Measurements from ENCODE around the gene CHPT1. TPM values are rescaled to one million over a fixed set of nuclear protein-coding genes. Genes with fewer than 3 reads are reported as not detected.
A peak's percentile ranks its signal among the peaks of the same experiment; 100 is the strongest.
"Not testable (repeated sequence)": the region's sequence is repeated elsewhere in the genome, so short reads cannot be mapped to it uniquely, and the experiment has no call there.

The CHPT1 gene
- total RNA-seq (2014; rRNA removed; shearing (Covaris generic)): 57.1 and 58.9 TPM in 2 replicates

DNA sequence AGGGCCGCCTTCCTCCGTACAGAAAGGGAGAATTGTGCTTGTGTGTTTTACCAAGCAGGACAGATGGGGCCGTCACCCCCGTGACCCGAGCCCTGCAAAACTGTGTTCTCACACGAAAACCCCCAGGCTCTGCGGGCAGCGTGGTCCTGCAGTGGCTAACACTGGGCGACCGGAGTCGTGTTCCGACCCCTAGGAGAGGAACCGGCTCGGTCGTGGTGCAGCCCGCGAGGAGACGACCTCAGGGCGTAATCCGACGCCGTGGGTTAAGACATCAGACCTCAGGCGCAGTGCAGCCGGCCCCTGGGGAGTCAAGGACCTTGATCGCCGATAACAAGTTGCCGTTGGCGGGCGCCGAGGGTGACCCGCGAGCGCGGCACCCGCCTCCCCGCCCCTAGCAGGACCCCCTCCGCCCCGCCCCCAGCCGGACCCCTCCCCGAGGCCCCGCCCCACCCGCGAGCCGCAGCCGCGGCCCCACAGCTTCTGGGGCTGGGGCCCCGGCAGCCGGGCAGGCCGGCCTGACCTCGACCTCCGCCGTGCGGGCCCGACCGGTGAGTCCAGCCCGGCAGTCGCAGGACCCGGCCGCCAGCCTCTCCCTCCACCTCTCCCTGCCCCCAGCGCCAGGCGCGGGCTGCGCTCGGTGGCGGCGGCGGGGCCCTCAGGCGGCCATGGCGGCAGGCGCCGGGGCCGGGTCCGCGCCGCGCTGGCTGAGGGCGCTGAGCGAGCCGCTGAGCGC lies at the start of gene CHPT1:
Gene CHPT1 (plus strand): TSS at position 444 of the 733 bp plus-strand sequence. CDS start 222 bp downstream, at position 666.
- DNase-seq (ENCODE audit: low spot score): no peak

DNA sequence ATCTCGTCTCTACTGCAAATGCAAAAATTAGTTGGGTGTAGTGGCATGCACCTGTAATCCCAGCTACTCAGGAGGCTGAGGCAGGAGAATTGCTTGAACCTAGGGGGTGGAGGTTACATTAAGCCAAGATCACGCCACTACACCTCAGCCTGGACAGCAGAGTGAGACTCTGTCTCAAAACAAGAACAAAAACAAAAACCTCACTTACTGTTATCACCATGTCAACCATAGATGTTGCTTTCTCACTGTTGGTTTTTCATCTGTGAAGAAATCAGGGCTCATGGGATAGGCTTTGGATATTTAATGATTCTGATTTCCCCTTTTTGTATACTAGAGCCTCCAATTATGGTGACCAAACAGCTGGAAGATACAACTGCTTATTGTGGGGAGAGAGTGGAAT lies 49.7 kb upstream of the CHPT1 start:
- DNase-seq (ENCODE audit: low spot score): no peak

DNA sequence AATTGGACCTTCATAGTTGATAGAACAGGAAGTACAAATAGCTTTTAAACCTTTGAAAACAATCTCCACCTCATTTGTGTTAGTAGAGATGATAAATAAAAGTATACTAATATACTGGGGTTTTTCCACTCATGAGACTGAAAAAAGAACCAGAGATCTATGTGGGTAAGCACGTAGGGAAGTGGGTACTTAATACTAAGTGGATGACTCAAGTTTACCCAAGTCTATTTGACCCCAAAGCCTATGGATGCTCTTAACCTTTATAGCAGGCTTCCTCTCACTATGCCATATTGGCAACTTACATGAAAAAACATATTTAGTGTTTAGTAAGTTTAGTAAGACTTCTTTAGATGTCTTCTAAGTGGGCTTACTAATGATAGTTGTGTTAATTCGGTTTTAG lies 49.2 kb upstream of the CHPT1 start:
- DNase-seq (ENCODE audit: low spot score): no peak

DNA sequence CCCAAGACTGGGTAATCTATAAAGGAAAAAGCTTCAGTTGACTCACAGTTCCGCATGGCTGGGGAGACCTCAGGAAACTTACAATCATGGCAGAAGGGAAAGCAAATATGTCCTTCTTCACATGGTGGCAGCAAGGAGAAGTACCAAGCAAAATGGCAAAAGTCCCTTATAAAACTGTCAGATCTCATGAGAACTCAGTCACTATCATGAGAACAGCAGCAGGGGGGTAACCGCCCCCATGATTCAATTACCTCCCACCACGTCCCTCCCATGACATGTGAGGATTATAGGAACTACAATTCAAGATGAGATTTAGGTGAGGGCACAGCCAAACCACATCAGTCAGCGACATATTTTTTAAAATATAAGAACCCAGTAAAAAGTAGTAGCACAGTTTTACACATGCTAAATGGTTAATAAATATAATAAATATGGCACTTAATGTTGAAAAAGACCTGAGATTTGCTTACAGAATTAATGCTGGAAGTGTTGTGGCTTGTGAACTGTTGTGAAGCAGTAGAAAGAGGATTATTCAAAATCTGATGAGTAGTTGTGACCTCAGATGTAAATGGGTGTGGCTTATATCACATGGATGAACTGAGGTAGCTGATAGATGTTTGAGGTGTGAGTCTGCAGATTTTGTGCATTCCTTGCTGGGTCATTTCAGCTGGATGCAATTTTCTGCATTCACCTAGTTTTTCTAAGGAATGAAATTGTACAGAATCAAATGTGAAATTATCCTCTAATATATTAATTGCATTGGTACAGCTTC lies 46.9 kb upstream of the CHPT1 start:
- no peak for DNase-seq (ENCODE audit: low spot score)

DNA sequence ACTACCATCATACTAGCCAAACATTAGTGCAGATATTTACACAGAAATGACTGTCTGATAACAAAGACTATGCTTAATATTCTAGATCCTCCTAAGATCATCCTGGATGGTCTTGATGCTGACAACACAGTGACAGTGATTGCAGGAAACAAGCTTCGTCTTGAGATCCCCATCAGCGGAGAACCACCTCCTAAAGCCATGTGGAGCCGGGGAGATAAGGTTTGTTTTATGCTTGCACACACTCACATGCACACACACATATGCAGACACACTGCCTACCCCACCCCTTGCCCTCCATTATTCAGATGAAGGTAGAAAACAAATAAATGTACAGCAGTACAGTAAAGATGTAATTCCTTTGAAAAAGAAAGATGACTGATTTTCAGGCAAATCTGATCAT lies 44.4 kb upstream of the CHPT1 start:
- DNase-seq (ENCODE audit: low spot score): no peak

DNA sequence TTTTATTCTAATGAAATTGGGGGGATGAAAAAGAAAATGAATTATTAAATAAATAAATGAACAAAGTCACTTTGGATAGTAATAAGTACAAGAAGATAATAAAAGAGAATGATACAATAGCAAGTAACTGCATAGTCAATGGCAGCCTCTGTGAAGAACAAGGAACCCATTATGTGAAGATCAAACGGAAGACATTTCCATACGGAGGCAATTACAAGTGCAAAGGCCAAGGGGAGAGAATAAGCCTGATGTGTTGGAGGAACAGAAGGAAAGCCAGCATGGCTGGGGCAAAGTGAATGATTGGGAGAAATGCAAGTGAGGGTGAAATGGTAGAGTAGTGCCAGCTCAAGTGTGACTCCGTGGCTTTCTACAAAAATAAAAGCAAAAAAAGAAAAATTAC lies 43.9 kb upstream of the CHPT1 start:
- DNase-seq (ENCODE audit: low spot score): no peak

DNA sequence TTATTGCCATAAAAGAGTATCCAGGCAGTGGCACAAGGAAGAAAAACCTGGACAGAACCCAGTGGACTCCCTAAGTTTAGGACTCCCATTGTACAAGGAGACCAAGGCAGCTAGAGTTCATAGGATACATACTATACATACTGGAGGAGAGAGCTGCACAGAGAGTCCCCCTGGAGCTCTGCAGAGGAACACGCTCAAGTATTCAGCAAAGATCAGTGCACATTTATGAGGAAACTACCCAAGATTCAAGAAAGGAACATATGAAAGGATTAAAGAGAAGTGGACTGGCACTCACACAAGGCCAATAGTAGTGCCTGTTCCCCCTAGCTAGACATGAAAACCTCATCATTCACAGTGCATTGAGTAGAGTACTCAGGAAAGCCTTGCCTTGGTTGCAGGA lies 43.0 kb upstream of the CHPT1 start:
- no peak for DNase-seq (ENCODE audit: low spot score)

DNA sequence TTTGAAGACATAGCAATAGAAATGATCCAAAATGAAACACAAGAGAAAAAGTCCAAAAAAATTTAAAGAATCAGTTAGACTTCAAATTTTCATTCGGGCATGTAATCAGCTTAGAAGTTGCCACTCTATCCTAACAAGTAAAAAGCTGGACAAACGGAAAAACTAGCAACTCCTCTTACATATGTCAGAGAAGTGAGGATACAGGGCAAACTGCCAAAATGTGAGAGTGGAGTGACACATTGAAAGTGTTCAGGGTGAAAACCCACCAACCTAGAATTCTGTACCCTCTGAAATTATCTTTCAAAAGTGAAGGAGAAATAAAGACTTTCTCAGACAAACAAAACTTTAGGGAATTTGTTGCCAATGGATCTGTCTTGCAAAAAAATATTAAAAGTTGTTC lies 42.0 kb upstream of the CHPT1 start:
- DNase-seq (ENCODE audit: low spot score): no peak

DNA sequence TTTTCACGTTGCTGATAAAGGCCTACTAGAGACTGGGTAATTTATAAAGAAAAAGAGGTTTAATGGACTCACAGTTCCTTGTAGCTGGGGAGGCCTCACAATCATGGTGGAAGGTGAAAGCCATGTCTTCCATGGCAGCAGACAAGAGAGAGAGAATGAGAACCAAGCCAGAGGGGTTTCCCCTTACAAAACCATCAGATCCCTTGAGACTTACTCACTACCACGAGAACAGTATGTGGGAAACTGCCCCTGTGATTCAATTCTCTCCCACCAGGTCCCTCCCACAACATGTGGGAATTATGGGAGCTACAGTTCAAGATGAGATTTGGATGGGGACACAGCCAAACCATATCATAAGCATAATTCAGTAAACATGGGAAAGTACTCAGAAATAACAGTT lies 36.8 kb upstream of the CHPT1 start:
- DNase-seq (ENCODE audit: low spot score): not testable (repeated sequence)

DNA sequence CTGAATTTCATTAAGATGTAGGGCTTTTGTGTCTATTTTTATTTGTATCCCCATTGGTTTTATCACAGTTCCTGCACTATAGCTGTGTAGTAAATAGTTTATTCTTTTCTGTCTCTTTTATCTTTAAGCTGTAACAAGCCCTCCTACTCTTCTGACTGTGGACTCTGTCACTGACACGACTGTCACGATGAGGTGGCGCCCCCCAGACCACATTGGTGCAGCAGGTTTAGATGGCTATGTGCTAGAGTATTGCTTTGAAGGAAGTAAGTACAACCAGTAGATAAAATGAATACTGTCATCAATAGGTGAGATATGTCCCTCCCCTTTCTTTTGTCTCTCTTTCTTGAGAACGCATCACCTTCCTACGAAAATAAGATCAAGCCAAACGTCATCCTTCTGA lies 34.1 kb upstream of the CHPT1 start:
- DNase-seq (ENCODE audit: low spot score): no peak

DNA sequence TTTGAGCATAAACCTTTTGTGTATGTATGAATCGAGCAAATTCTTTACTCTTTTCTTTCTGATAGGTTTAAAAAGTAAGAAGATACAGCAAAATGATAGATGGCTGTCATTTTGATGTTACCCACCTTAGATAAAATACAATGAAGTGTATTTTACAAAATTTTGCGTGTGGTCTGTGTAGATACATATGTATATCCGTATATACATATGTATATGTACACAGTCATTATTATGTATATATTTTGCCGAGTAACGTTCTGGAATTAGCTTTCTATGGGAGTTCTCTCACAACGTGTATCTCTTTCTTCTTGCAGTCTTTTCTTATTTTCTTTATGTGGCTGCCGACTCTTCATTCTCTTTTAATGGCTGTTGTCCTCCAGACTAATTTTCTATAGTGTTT lies 32.4 kb upstream of the CHPT1 start:
- no peak for DNase-seq (ENCODE audit: low spot score)

DNA sequence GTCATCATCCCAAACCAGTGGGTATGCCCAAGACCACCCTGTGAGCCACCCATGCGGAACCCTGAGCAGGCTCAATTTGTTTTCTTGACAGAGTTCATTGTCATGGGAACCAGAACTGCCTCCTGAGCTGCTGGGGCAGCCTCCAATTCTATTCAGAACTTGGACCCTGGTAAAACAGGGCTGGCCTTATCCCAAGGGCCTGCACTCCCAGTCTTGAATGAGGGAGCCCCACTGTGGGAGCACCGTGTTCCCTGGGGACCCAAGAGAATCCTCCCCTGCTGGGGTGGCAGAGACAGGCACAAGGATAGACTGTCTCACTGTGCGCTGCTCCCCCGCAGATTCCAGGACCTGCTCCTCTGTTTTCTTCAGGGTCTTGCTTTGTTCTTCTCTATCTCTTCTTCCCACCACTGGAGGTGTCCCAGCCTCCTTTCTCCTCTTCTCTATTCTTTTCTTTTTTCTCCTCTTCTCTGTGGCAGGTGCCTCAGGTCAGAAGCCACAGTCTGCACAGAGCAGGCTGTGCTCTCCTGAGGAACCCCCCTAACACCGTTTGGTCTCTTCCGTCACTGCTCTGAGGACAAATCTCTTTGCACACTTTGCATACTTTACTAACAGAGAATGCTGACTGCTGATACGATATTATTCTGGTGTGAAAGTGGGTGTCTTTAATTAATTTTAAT lies 31.2 kb upstream of the CHPT1 start:
- DNase-seq (ENCODE audit: low spot score): no peak

DNA sequence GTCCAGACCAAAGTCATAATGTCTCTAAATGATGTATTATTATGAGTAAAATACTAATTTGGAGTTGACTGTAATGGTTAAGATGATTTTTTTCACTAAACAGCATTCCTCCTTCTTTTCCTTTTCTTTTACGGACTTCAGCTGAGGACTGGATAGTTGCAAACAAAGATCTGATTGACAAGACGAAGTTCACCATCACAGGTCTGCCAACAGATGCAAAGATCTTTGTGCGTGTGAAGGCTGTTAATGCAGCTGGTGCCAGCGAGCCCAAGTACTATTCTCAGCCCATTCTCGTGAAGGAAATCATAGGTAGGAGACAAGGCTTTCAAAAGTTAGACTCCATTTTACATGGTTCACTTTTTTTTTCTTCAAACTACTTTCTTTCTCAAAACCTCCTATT lies 29.8 kb upstream of the CHPT1 start:
- no peak for DNase-seq (ENCODE audit: low spot score)

DNA sequence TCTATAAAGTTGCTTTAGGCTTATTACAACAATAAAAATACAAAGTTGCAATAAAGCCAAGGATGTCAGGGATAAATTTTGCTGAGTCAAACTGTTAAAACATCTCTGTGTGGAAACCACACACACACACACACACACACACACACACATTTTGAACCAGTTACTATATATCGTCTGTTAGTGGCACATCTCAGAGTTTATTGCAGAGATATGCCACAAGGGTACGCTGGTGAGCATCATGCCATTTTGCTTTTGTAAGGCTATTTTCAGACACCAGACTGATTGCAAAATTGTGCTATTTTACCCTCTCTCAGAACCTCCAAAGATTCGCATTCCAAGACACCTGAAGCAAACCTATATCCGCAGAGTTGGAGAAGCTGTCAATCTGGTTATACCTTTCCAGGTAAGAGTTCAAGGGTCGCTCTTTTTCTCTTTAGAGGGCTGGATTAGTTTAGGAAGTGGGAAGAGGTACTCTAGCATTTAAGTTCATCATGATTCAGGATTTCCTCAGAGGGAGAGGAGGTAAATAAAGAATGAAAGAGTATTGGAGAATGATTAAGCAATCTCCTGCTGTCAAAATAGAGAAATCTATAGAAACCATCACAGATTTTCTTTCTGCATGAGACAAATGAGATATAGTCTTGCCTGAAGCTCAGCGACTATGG lies 27.3 kb upstream of the CHPT1 start:
- peak; percentile 52 for DNase-seq (ENCODE audit: low spot score)

DNA sequence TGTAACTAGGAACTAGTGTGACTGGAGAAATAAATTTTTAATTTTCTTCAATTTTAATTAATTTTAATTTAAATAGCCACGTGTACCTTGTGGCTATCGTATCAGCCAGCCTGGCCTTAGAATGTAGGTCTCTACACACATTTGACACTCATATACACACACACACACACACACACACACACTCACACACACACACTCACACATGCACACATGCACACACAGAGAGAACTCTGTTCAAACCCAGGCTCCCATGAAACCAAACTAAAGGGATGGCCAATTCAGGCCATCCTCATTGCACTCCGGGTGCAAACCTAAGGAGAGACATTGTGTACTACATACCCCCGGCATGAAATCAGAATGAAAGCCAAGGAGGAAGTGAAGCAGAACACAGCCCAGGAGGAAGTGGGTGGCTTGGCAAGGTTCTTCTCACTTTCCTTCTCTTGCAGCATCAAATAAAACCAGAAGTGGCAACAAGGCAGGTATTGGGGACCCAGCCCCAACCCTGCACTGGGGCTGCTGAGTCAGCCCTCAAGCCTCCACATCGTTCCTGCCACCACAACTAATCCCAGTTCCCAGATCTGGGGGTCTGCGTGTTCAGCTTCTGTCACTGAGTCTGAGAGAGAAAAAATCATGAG lies 26.2 kb upstream of the CHPT1 start:
- DNase-seq (ENCODE audit: low spot score): no peak

DNA sequence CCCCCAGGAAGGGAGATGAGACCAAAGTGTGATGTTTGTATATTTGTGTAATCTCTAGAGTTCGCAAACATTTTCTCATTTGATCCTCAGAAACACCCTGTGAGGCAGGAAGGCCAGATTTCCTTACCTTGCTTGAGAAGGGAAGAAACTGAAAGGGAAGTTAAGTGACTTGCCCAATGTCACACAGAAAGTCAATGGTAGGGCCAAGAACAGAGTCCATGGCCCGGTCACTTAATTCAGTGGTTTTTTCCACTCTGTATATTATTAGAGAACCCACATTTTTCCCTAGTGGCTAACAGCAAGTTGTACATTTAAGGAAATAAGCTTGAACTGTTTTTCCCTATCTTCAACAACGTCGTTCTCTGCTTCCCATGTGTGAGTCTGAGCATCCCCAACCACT lies 25.6 kb upstream of the CHPT1 start:
- no peak for DNase-seq (ENCODE audit: low spot score)

DNA sequence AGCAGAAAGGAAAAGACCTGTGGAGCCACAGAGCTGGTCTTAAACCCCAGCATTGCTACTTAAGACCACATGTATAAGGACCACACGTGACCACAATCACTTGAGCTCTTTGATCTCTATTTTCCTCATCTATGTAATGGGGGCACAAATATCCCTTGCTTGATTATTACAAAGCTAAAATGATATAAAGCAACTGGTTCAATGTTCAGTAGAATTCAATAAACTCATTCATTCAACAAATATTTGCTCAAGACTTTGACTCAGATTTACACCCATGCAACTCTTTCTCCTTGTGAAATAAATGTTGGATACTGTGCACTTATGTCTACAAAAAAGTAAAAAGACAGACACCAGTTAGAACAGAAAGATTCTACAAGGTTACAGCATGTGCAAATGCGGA lies 21.9 kb upstream of the CHPT1 start:
- no peak for DNase-seq (ENCODE audit: low spot score)

DNA sequence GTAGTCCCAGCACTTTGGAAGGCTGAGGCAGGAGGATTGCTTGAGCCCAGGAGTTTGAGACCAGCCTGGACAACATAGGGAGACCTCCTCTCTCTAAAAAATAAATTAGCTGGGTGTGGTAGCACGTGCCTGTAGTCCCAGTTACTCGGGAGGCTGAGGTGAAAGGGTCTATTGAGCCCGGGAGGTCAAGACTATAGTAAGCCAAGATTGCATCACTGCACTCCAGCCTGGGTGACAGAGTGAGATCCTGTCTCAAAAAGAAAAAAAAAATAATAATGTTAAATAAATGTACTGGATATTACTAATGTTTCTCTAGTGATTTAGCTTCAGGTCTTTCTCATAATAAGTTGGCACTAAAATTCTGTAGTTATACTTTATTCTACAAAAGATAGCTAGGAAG lies 20.9 kb upstream of the CHPT1 start:
- DNase-seq (ENCODE audit: low spot score): not testable (repeated sequence)

DNA sequence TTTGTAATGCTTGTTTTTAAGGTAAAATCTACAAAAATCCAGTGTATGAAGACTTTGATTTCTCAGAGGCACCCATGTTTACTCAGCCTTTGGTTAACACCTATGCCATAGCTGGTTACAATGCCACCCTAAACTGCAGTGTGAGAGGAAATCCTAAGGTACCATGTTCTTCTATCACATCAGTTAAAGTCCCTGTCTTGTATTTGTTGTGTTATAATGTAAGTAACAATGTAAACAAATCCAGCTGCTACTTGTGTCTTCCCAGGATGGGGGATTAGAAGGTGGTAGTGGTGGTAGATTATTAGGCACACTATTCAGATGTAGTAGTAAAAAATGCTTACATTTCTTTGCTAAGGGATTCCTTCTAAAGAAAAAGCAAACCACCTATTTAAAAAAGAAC lies 19.4 kb upstream of the CHPT1 start:
- DNase-seq (ENCODE audit: low spot score): no peak

DNA sequence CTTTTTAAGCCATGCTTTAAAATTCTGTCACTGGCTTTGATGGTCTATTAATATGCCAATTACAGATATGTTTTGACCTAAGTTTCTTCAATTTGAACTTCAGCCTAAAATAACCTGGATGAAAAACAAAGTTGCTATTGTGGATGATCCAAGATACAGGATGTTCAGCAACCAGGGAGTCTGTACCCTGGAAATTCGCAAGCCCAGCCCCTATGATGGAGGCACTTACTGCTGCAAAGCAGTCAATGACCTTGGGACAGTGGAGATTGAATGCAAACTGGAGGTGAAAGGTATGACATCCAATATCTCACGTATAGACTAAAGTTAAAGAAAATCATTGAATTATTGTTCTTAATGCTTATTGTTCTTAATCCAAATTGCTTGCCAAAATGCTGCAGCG lies 17.2 kb upstream of the CHPT1 start:
- DNase-seq (ENCODE audit: low spot score): no peak

DNA sequence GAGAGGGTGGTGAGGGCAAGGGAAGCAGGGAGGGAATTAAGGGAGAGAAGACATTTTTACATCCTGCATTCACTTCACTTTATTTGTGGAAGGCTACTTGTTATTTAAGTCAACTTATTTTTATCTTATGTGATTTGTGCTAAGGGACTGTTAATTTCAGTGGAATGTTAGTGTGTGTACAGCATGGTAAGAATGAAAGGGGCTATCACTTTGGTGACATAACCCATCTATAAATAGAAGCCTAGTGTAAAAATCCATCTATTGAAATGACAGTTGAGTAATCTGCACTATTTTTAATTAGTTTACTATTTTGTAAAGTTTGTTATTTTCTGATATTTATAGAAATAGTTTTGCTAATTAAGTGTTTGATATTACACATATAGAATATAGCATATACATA lies 16.8 kb upstream of the CHPT1 start:
- DNase-seq (ENCODE audit: low spot score): no peak

DNA sequence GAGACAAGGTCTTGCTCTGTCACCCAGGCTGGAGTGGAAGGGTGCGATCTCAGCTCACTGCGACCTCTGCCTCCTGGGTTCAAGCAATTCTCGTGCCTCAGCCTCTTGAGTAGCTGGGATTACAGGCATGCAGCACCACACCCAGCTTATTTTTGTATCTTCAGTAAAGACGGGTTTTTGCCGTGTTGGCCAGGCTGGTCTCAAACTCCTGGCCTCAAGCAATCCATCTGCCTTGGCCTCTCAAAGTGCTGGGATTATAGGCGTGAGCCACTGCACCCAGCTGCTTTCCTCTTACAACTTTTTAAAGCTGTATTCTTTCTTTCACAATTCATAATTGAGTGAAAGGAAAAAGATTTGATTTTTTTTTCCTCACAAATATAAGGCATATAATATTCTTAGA lies 15.8 kb upstream of the CHPT1 start:
- DNase-seq (ENCODE audit: low spot score): not testable (repeated sequence)
